Astrocyte of the hippocampus (primary cell): ENCODE measurements around the gene RAB6B.

Source experiments
- DNase-seq: peaks from one replicate; pipeline ENCODE4 v3.0.0; 2011; ENCODE audit warnings: low read depth, low spot score

RAB6B gene

GRCh38 chr3:133931084-133931483 lies 35.4 kb upstream of the RAB6B start:
- DNase-seq = no peak

- DNase-seq = peak; percentile 86
These were observed 34.8 kb upstream of the RAB6B start for GRCh38 chr3:133930341-133930933.

DNA sequence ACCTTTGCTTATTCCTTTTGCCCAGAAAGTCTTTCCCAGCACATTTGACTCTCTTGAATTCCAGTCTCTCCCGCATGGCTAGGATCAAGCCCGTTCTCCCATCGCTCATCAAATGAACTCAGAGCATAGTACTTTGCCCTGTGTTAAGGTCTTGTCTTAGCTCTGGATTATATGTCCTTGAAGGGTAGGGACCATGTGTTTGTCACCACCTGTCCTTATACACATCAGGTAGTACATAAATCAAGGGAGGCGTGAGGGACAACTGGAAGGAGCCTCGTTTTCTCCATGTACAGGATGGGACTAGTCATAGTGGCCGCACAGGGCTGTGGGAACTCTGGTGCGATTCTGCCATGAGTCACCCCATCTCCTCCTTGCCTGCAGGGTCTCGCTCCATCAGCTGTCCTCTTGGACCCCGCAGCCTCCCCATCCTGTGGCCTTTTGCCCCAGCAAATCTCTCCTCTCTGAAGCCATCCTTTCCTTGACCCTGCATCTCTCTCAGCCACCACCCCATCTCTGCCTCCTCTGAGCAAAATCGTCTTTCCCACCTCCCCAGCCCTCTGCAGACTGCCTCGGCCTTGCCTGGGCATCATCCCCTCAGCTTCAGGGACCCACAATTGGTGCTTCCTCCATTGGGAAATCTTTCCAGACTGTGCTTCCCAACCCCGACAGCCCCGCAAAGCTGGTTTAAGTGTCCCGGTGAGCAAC lies 33.4 kb upstream of the RAB6B start:
- no peak for DNase-seq

- no peak for DNase-seq
These were observed 32.6 kb upstream of the RAB6B start for GRCh38 chr3:133928136-133928893.

- DNase-seq = peak; percentile 80
These were observed 31.9 kb upstream of the RAB6B start for GRCh38 chr3:133927540-133928066.

DNA sequence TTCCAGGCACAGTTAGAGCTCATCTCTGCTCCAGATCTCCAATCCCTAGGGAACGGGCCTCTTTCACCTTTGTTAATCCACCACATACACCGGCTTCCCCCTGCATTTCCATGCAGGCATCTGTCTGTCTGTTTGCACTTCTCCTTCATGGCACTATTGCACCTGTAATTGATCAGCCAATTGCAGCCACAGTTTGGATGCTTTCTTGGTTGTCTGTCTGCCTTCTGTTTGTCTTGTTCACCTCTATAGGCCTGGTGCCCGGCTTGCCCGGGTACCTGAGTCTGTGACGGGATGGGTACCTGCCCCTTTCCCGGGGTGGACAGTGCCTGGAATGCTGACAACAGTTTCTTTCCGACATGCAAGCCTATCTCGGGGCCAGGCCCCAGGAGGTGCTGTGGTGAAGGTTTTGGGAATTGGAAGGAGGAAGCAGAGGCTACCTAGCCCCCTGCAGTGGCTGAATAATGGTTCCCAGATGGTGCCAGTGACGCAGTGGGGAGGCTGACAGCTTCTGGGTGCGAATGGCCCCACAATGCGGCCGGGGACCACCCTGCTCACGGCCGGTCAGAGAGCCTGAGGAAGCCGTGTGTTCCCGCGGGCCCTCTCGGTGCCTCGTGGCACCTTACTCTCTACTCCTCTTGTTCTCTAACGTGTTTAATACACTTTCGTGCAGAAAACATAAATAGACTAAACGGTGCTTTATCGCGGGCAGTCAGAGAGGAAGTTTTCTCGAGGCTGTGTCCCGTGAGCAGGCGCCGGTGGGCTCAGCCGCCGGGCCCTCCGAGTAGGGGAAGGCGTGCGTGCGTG lies 31.3 kb upstream of the RAB6B start:
- DNase-seq = no peak

- DNase-seq = no peak
These were observed 30.5 kb upstream of the RAB6B start for GRCh38 chr3:133925960-133926735.

DNA sequence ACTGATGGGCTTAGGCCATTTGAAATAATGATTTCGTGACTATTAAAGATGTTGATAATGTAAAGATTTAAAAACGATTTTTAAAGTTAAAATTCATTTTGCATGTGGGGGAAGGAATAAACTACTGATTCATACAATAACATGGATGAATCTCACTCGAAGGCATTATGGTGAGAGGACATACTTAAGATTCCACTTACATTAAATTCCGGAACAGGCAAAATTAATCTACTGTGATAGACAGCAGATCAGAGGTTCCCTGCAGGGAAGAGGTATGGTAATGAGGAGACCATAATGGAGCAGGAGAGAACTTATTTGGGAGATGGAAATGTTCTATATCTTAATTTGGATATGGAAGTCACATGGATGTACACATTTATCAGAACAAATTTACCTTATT lies 28.4 kb upstream of the RAB6B start:
- no peak for DNase-seq

- no peak for DNase-seq
These were observed 25.9 kb upstream of the RAB6B start for GRCh38 chr3:133921592-133921991.

DNA sequence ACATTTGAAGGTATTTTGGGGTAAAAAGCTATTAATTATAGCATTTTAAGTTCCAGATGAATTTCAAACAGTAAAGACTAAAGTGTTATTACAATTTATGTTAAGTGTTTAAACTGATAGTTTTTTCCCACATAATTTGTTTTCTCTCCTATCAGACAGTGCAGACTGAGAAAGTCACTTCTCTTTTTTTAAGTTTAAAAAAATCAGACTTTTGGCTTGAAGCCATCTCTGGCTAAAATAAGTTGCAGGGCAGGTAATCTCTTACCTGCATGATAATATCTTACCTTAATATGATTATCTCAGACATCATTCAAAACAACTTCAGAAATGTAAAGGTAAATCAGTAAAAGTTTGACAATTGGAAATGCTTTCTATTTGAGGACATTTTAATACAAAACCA lies 21.5 kb upstream of the RAB6B start:
- no peak for DNase-seq

GRCh38 chr3:133915685-133916658 lies 20.3 kb upstream of the RAB6B start:
- DNase-seq = peak; percentile 68

- DNase-seq = no peak
These were observed 19.3 kb upstream of the RAB6B start for GRCh38 chr3:133914839-133915600.

DNA sequence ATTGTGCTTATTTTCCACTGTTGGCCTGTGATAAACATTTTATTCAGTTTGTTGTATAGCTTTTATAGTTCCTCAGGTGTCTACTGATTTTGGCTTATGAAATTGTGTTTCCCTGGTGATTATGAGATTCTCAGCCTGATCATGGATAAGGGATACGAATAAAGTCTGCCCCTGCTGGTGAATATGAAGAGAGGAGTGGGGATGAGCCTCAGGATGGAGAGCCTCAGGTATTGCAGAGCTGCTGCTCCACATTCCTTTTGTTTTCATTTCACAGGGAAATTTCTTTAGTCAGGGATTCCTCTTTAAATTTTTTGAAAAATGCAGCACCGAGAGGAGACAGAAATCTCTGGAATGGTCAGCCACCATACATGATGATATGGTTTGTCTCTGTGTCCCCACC lies 14.7 kb upstream of the RAB6B start:
- DNase-seq = no peak

DNA sequence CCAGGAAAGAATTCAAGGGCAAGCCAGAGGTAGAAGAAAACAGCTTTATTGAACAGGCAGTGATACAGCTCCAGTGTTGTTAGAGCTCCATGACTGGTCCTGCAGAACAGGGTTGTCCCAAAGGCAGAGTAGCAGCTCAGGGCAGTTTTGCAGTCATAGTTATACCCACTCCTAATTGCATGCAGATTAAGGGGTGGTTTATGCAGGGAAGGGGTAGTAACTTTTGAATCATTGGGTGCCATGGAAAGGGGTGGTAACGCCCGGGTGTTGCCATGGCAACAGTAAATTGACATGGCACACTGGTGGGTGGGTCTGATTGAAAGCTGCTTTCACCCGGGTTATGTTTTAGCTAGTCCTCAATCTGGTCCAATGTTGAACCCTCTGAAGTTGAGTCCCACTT lies 9.7 kb upstream of the RAB6B start:
- DNase-seq = no peak

DNA sequence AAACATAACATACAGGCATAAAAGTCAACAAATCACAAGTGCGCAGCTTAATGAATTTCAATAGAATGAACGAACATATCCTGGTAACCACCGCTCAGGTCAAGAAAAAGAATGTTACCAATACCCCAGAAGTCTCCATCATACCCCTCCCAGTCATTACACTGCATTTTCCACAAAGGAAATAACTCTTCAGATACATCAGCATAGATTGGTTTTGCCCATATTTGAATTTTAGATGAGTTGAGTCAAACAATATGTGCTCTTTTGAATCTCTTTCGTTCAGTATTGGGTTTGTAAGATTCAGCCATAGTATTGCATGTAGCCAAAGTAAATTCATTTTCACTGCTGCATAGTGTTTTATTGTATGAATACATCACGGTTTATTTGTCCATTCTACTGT lies 6.2 kb upstream of the RAB6B start:
- no peak for DNase-seq

DNA sequence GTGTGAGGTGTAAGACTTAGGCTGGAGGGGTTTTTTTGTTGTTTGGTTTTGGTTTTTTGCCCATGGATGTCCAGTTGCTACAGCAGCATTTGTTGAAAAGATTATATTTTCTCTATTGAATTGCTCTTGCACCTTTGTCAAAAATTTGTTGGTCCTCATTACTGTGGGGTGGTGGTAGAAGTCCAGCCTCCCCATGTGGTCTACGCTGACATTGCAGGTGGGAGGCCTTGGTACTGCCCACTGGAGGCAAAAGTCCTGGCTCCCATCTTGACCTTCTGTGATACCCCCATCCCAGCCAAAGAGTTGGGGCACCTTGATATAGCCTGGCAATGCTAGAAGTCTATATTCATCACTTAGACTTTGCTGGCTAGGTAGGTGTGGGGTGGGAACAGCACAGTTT lies 5.4 kb upstream of the RAB6B start:
- no peak for DNase-seq

- DNase-seq = no peak
These were observed 3.6 kb upstream of the RAB6B start for GRCh38 chr3:133899311-133899710.

DNA sequence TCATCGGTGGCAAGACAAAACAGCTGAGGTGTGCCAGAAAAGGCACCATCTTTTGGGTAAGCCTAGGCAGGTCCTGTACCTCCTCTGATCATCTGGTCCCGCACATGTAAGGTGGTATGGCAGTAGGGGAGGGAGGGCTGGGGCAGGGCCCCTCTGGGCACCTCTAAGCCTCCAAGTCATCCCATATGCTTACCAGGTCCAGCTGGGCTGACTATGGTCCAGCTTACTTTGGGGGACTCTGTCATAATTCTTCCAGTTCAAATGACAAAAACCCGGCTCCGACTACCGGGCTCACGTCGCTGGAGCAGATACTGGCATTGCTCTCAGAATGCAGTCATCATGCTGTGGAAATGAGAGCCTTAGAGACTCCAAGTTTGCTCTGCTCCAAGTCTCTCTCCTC lies 1.9 kb upstream of the RAB6B start:
- DNase-seq = no peak
